GM21381 (cell line): ENCODE data around the gene PPP5C.
"Not testable (repeated sequence)": the region's sequence is repeated elsewhere in the genome, so short reads cannot be mapped to it uniquely, and the experiment has no call there.

Experiments used
- ATAC-seq: cut with Tn5 transposase; IDR thresholded peaks from one replicate; pipeline ENCODE4 v1.9.1; 2021; ENCODE audit warnings: mild to moderate bottlenecking, moderate library complexity; ENCODE audit not compliant: unreplicated experiment

Gene PPP5C

DNA sequence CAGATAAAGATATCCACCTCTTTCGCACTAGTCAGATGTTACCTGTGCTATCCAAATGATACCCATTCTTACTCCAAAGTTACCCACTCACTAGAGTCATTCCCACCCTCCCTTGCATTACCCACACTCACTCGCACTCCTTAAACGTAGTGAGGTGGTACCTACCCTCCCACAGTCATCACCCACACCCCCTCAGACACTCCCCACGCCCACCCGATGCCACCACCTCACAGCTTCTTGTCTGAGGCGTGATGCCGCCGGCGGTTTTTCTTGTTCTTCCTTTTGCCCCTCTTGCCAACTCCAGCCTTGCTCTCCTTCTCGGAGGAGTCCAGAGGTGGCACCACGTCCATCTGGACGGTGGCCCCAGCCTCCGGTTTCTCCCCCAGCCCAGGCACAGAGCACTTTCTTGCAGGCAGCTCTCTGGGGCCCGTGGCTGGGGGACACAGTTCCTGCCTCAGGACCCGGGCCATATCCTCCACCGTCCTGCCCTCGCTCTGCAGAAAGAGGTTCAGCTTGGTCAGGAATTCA lies 80.7 kb downstream of the PPP5C start:
- no peak for ATAC-seq

DNA sequence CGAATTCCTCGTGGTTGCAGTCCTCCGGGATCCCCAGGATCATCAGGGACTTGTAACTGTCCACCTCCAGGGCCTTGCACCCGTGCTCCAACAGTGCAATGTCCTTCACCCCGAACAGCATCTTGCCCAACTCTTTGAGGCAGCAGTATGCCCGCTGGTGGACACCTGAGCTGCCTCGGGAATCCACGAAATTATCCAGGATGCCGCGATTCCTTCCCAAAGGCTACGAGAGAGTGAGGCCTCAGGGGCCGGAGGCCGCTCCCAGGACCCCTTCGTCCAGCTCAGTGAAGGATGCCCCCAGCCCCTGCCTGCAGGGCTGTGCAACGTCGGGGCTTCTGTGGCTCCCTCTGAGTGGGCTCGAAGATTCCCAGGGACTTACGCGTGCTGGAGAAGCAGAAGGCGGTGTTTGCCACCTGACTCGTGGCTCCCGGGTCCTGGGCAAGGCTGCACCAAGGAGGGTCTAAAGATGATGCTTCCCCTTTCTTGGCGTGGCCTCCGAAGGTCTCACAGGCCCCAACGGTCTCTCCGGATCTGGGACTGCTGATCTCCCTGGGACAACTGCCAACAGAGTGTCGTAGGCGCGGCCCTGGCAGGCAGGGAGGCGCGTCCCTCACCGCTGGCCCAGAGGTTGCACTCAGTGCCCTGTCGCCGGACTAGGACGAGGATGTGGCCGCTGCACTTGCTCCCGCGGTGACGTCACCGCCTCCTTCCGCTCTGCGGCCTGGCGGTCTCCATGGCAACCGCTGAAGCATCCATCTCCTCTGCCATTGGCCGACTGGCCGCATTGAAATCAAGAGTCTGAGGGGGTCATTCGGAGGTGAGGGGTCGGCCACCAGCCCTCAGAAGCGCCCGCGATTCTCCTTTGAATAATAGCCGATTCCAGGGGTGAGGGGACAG lies 81.6 kb downstream of the PPP5C start, which contains the start of gene PNMA8C:
Gene PNMA8C, minus strand, starts transcription at position 698 of the 897 bp plus-strand sequence. Its CDS starts 577 bp downstream, at position 121.
- ATAC-seq = no peak

GRCh38 chr19:46429999-46430398 lies 83.1 kb downstream of the PPP5C start:
- ATAC-seq = no peak

DNA sequence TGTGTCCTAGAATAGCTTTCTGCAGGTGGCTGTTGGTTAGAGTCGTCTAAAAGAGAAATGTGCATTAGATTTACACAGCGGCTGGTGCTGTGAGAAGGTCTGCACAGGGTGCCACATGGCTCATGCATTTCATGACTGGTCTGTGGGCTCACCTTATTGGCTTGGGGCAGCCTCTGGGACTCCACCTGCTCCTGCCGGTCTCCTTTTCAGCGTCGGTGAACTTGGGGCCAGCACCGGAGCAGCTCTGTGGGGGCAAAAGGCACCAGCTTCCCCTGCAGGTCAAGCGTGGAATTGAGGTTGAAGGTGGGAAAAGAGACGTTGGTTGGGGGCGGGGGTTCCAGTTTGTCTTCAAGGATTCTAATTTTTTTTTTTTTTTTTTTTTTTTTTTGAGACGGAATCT lies 84.9 kb downstream of the PPP5C start:
- ATAC-seq = no peak

DNA sequence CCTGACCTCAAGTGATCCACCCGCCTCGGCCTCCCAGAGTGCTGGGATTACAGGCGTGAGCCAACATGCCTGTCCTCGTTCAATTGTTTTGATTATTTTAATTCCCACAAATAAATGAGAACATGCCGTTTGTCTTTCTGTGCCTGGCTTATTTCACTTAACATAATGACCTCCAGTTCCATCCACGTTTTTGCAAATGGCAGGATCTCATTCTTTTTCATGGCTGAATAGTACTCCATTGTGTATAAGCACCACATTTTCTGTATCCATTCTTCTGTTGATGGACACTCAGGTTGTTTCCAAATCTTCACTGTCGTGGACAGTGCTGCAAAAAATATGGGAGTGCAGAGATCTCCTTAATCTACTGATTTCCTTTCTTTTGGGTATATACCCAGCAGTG lies 86.6 kb downstream of the PPP5C start:
- not testable (repeated sequence) for ATAC-seq

DNA sequence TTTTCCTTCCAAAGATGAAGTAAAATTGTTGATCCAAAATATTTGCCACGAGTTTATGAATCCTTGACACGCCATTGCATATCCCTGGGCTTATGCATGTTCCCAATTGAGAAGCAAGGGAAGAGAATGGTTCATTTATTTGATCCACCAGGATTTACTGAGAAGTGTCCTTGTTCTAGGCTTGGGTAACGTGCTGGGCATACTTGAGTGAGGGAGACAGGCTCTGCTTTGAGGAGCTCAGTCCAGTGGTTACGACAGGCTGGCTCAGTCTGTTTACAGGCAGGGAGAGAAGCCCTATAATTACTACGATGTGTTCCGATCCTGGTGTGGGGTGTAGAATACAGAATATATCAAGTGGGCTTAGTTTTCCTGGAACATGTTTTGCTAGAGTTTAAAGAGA lies 88.1 kb downstream of the PPP5C start:
- ATAC-seq = no peak

- not testable (repeated sequence) for ATAC-seq
These were observed 88.8 kb downstream of the PPP5C start for GRCh38 chr19:46435689-46436088.
